GM23248 (cell line): ENCODE results near the gene CISH. TPM values are rescaled to one million over a fixed set of nuclear protein-coding genes. Genes with fewer than 3 reads are reported as not detected.

Experiments
- DNase-seq: peaks from one replicate; pipeline ENCODE4 v3.0.0-alpha.2; 2015
- H2AFZ ChIP-seq: fragments of 200-600 bp; sonication (generic); 2 replicates; pipeline ENCODE4 v1.6.1; 2016; ENCODE audit warnings: antibody characterized with exemption
- H3F3A ChIP-seq: fragments of 200-600 bp; sonication (generic); 2 replicates; pipeline ENCODE4 v1.6.1; 2016; ENCODE audit warnings: mild to moderate bottlenecking, antibody characterized with exemption, mixed run types; ENCODE audit not compliant: insufficient read depth
- H3K27ac ChIP-seq: fragments of 200-600 bp; sonication (generic); 2 replicates; pipeline ENCODE4 v1.5.1; 2016; ENCODE audit warnings: mild to moderate bottlenecking
- H3K27me3 ChIP-seq: fragments of 200-600 bp; sonication (generic); replicated peaks from 2 replicates; pipeline ENCODE4 v1.6.1; 2016; ENCODE audit warnings: mild to moderate bottlenecking; ENCODE audit not compliant: insufficient read depth
- H3K36me3 ChIP-seq: fragments of 200-600 bp; sonication (generic); 2 replicates; pipeline ENCODE4 v1.6.1; 2016; ENCODE audit warnings: low read depth, mild to moderate bottlenecking
- H3K4me1 ChIP-seq: fragments of 200-600 bp; sonication (generic); 2 replicates; pipeline ENCODE4 v1.6.1; 2016; ENCODE audit warnings: mild to moderate bottlenecking; ENCODE audit not compliant: insufficient read depth
- H3K4me2 ChIP-seq: fragments of 200-600 bp; sonication (generic); one replicate; pipeline ENCODE4 v1.6.1; 2016; ENCODE audit warnings: mild to moderate bottlenecking; ENCODE audit not compliant: unreplicated experiment
- H3K4me3 ChIP-seq: fragments of 200-600 bp; sonication (generic); 2 replicates; pipeline ENCODE4 v1.5.1; 2016; ENCODE audit warnings: mild to moderate bottlenecking
- H3K79me2 ChIP-seq: fragments of 200-600 bp; sonication (generic); 2 replicates; pipeline ENCODE4 v1.6.1; 2016; ENCODE audit warnings: mild to moderate bottlenecking; ENCODE audit not compliant: insufficient read depth
- H3K9ac ChIP-seq: fragments of 200-600 bp; sonication (generic); 2 replicates; pipeline ENCODE4 v1.6.1; 2016; ENCODE audit warnings: mild to moderate bottlenecking
- H3K9me2 ChIP-seq: fragments of 200-600 bp; sonication (generic); 2 replicates; pipeline ENCODE4 v1.6.1; 2016; ENCODE audit warnings: mixed run types, mild to moderate bottlenecking, moderate library complexity; ENCODE audit not compliant: insufficient read depth
- H3K9me3 ChIP-seq: fragments of 200-600 bp; sonication (generic); one replicate; pipeline ENCODE4 v1.6.1; 2017; ENCODE audit warnings: low read depth
- H4K20me1 ChIP-seq: fragments of 200-600 bp; sonication (generic); 2 replicates; pipeline ENCODE4 v1.6.0; 2016; ENCODE audit not compliant: insufficient read depth
- EZH2 ChIP-seq: fragments of 200-600 bp; sonication (generic); IDR thresholded peaks from 2 replicates; pipeline ENCODE4 v1.6.1; 2018; ENCODE audit warnings: antibody characterized with exemption, mild to moderate bottlenecking; ENCODE audit not compliant: insufficient read depth, poor library complexity, severe bottlenecking
- EZH2phosphoT487 ChIP-seq: fragments of 200-600 bp; sonication (generic); IDR thresholded peaks from 2 replicates; pipeline ENCODE4 v1.6.1; 2018; ENCODE audit warnings: antibody characterized with exemption, moderate library complexity, mild to moderate bottlenecking, low read depth; ENCODE audit not compliant: insufficient read depth
- WGBS, 2 experiments: methylation state at CpG; one replicate each; pipeline ENCODE4 v1.1.6; 2015 to 2017; ENCODE audit warnings: low lambda C conversion rate in 2 of 2, low coverage in 1 of 2; ENCODE audit errors: missing lambda C conversion rate in 2 of 2; 5-methylcytosine and 5-hydroxymethylcytosine counted together
- in situ Hi-C: fragments of 300-500 bp; cut with MboI; formaldehyde crosslinking; loops from 2 replicates; pipeline ENCODE4 v1.15.0; 2020
- polyA plus RNA-seq: library from polyadenylated mRNA; unstranded; fragments of >200 nt; fragmentation: Nextera tagmentation; extraction: Ambion mirVana; gene quantifications from 2 replicates; pipeline ENCODE4 v1.2.1, GENCODE V29; 2016
- total RNA-seq: library from RNA; depleted of rRNA; stranded (reverse); fragments of >200 nt; shearing (Covaris generic); gene quantifications from 2 replicates; pipeline ENCODE4 v1.2.3, GENCODE V29; 2014

Gene CISH
- total and polyA plus RNA-seq, 2 experiments from 2014 or later, result 1.1 to 1.6 TPM

DNA sequence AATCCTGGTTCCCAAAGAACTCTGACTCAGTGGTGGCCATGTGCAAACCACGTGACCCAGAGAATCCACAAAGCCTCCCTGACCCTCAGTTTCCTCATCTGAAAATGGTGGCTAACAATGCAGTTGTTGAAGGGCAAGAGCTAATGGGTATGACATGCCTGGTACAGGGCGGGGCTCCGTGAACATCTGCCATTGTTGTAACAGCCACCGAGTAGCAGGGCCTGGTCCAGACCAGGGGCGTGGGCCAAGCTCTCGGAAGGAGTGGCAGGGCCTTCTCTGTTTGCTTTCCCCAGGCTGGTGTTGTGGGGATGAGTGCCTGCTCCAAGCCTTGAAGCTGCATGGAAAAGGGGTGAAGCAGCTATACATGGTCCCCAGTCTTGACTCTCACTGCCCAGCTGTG, 18.8 kb upstream of the CISH start:
- Histone ChIP-seq H2AFZ (no peak overlapping the region), H3K9me2 (no peaks in the 10 kb centered on the region), H3K79me2 (peaks cover 74% of the 10 kb centered on the region), H3K27me3 (no peaks in the 10 kb centered on the region), H3K4me2 (no peak overlapping the region), H4K20me1 (no peaks in the 10 kb centered on the region), H3F3A (peaks cover 26% of the 10 kb centered on the region), H3K4me1 (peaks cover 47% of the 10 kb centered on the region), H3K9ac (no peak overlapping the region), H3K36me3 (no peaks in the 10 kb centered on the region), H3K9me3 (no peaks in the 10 kb centered on the region), H3K27ac (no peak overlapping the region), H3K4me3 (no peak overlapping the region)
- 87 to 90% methylated on average over 6 of the region's 6 CpGs for WGBS, 2 experiments
- TF ChIP-seq EZH2 (no peak), EZH2phosphoT487 (no peak)
- in situ Hi-C loops, result no loop called here
- DNase-seq, result no peak

- in situ Hi-C loops, result loop anchor here (10.0 kb wide), 1 partner anchor 746 kb away; no protein-coding TSS in a partner anchor
- peaks cover 68% of the 10 kb centered on the region for H3K79me2 ChIP-seq
These were observed 17.0 kb upstream of the CISH start for GRCh38 chr3:50628601-50629000.

DNA sequence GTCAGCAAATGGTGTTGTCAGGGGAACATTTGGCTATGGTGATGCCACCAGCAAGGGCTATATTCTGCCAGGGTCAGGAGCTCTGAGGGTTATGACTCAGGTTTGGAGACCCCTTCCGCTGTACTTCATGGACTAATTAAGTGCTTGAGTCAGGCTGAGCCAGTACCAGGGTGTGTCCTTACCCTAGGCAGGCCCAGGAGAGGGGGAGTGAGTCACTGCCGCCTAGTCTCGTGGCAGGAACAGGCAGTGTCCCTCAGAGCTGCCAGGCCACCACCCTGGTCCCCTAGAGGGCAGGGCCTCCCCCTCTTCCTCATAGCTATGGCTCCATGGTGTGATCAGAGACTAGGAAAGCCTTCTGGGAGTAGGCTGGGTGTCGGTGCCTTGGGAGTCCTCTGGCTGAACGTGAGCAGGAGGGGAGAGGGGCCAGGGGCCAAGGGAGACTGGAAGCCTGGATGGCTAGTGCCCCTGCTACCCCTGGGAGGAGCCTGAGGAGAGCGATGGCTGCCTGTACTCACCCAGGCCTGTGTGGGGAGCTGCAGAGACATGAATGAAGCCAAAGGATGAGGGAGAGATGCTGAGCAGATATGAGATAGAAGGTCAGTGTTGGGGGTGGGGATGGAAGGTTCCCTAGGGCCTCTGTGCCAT, 16.0 kb upstream of the CISH start:
- 13 to 14% methylated on average over 6 of the region's 6 CpGs for WGBS, 2 experiments
- in situ Hi-C loops, result loop anchor here (10.0 kb wide), 1 partner anchor 747 kb away; no protein-coding TSS in a partner anchor
- H3K27me3 ChIP-seq, result no peaks in the 10 kb centered on the region
- H3F3A ChIP-seq, result peaks cover 37% of the 10 kb centered on the region
- peaks cover 64% of the 10 kb centered on the region for H3K79me2 ChIP-seq
- peak overlapping the region; percentile 57; the same call in 1 of the 2 replicates for H3K9ac ChIP-seq
- H4K20me1 ChIP-seq, result no peaks in the 10 kb centered on the region
- H3K36me3 ChIP-seq, result no peaks in the 10 kb centered on the region
- TF ChIP-seq EZH2, result no peak
- TF ChIP-seq EZH2phosphoT487, result no peak
- peak; percentile 92 for DNase-seq
- peaks cover 60% of the 10 kb centered on the region for H3K4me1 ChIP-seq
- no peaks in the 10 kb centered on the region for H3K9me2 ChIP-seq
- peak overlapping the region; percentile 60 for H3K4me2 ChIP-seq
- H2AFZ ChIP-seq, result no peak overlapping the region
- peak overlapping the region; percentile 81 for H3K27ac ChIP-seq
- H3K4me3 ChIP-seq, result no peak overlapping the region
- no peaks in the 10 kb centered on the region for H3K9me3 ChIP-seq

More at GRCh38 chr3:50628601-50629000, 17.0 kb upstream of the CISH start:
- Histone ChIP-seq H3K27ac (peak overlapping the region; percentile 81; the same call in 1 of the 2 replicates), H3F3A (peaks cover 32% of the 10 kb centered on the region), H2AFZ (no peak overlapping the region), H3K36me3 (no peaks in the 10 kb centered on the region), H3K9me3 (no peaks in the 10 kb centered on the region), H3K4me1 (peaks cover 62% of the 10 kb centered on the region), H3K9me2 (no peaks in the 10 kb centered on the region), H4K20me1 (no peaks in the 10 kb centered on the region), H3K4me3 (no peak overlapping the region), H3K4me2 (no peak overlapping the region), H3K9ac (peak overlapping the region; percentile 57; the same call in 1 of the 2 replicates), H3K27me3 (no peaks in the 10 kb centered on the region)
- 87 to 92% methylated on average over 3 of the region's 3 CpGs for WGBS, 2 experiments
- no peak for DNase-seq
- TF ChIP-seq EZH2phosphoT487, result no peak
- no peak for TF ChIP-seq EZH2

GRCh38 chr3:50626401-50626800, 14.8 kb upstream of the CISH start:
- H3K9ac ChIP-seq, result no peak overlapping the region
- in situ Hi-C loops, result loop anchor here (10.0 kb wide), 1 partner anchor 748 kb away; no protein-coding TSS in a partner anchor
- no peak overlapping the region for H3K4me2 ChIP-seq
- no peaks in the 10 kb centered on the region for H4K20me1 ChIP-seq
- H3K27me3 ChIP-seq, result no peaks in the 10 kb centered on the region
- no peak overlapping the region for H3K27ac ChIP-seq
- DNase-seq, result no peak
- no peaks in the 10 kb centered on the region for H3K9me3 ChIP-seq
- H3K79me2 ChIP-seq, result peaks cover 55% of the 10 kb centered on the region
- TF ChIP-seq EZH2 (no peak), EZH2phosphoT487 (no peak)
- H2AFZ ChIP-seq, result no peak overlapping the region
- H3K4me3 ChIP-seq, result no peak overlapping the region
- 87 to 93% methylated on average over 3 of the region's 3 CpGs for WGBS, 2 experiments
- H3K4me1 ChIP-seq, result peaks cover 48% of the 10 kb centered on the region
- H3K36me3 ChIP-seq, result no peaks in the 10 kb centered on the region
- H3F3A ChIP-seq, result peaks cover 26% of the 10 kb centered on the region
- no peaks in the 10 kb centered on the region for H3K9me2 ChIP-seq
